Activated CD8-positive, alpha-beta T cell treated with anti-CD3 and anti-CD28 coated beads for 36 hours (primary cell): ENCODE results near the gene CCL24. TPM values are rescaled to one million over a fixed set of nuclear protein-coding genes. Genes with fewer than 3 reads are reported as not detected.
"Not testable (repeated sequence)": the region's sequence is repeated elsewhere in the genome, so short reads cannot be mapped to it uniquely, and the experiment has no call there.

Source experiments
- ATAC-seq: fragments of 200-7000 bp; cut with Tn5 transposase; one replicate; pipeline ENCODE4 v1.10.0; 2021; ENCODE audit warnings: mild to moderate bottlenecking, moderate library complexity
- CTCF ChIA-PET: fragments of 350-600 bp; sonication (Branson Sonifier 250); formaldehyde crosslinking; loops from one replicate; lab custom pipeline; 2021; ENCODE audit warnings: antibody characterized with exemption; lab: Charles Lee
- POLR2A ChIA-PET: fragments of 350-600 bp; sonication (Branson Sonifier 250); formaldehyde crosslinking; loops from one replicate; lab custom pipeline; 2021; ENCODE audit warnings: antibody characterized with exemption; lab: Charles Lee
- DNase-seq: peaks from one replicate; pipeline ENCODE4 v3.0.0-alpha.2; 2020
- H3K27ac Mint-ChIP-seq: one replicate; pipeline ENCODE4 v1.8.0; 2021; ENCODE audit warnings: mild to moderate bottlenecking, mixed read lengths
- H3K27me3 Mint-ChIP-seq: one replicate; pipeline ENCODE4 v1.8.0; 2021; ENCODE audit warnings: mixed read lengths
- H3K36me3 Mint-ChIP-seq: one replicate; pipeline ENCODE4 v1.8.0; 2021; ENCODE audit warnings: low read depth, mixed read lengths
- H3K4me1 Mint-ChIP-seq: one replicate; pipeline ENCODE4 v1.8.0; 2021; ENCODE audit warnings: low read depth, mixed read lengths
- H3K4me3 Mint-ChIP-seq: one replicate; pipeline ENCODE4 v1.8.0; 2021; ENCODE audit warnings: mild to moderate bottlenecking, moderate library complexity, mixed read lengths
- H3K9me3 Mint-ChIP-seq: one replicate; pipeline ENCODE4 v1.8.0; 2021; ENCODE audit warnings: mixed read lengths
- intact Hi-C: fragments of 100-400 bp; cut with micrococcal nuclease; formaldehyde crosslinking; loops from one replicate; pipeline ENCODE4 v1.10.0; 2022
- total RNA-seq, 2 experiments: library from RNA; stranded (reverse); gene quantifications; one replicate each; pipeline ENCODE4 v1.2.3, GENCODE V29; 2021
- TF ChIP-seq, protein P1 (sequence below): fragments of 200-600 bp; IDR thresholded peaks from one replicate; pipeline ENCODE4 v1.8.0; 2022; ENCODE audit warnings: antibody characterized with exemption, mild to moderate bottlenecking

CCL24 gene
- total RNA-seq, 2 experiments from 2014 or later, result not detected

- intact Hi-C loops, result no loop called here
- ChIA-PET CTCF (interaction anchor here (1.1 kb wide), 1 partner anchor 12 kb away, joined by 3 read pairs; no protein-coding TSS in a partner anchor), POLR2A (no interaction called here)
- DNase-seq (no peak), ATAC-seq (no peak)
- Mint-ChIP-seq H3K4me3 (no peak overlapping the region), H3K27ac (no peak overlapping the region), H3K4me1 (no peaks in the 10 kb centered on the region), H3K9me3 (no peaks in the 10 kb centered on the region), H3K36me3 (no peaks in the 10 kb centered on the region), H3K27me3 (peaks cover 6% of the 10 kb centered on the region)
- TF ChIP-seq, protein P1, sequence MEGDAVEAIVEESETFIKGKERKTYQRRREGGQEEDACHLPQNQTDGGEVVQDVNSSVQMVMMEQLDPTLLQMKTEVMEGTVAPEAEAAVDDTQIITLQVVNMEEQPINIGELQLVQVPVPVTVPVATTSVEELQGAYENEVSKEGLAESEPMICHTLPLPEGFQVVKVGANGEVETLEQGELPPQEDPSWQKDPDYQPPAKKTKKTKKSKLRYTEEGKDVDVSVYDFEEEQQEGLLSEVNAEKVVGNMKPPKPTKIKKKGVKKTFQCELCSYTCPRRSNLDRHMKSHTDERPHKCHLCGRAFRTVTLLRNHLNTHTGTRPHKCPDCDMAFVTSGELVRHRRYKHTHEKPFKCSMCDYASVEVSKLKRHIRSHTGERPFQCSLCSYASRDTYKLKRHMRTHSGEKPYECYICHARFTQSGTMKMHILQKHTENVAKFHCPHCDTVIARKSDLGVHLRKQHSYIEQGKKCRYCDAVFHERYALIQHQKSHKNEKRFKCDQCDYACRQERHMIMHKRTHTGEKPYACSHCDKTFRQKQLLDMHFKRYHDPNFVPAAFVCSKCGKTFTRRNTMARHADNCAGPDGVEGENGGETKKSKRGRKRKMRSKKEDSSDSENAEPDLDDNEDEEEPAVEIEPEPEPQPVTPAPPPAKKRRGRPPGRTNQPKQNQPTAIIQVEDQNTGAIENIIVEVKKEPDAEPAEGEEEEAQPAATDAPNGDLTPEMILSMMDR, result no peak
Measured at GRCh38 chr7:75796420-75796819, 17.2 kb downstream of the CCL24 start.

- Mint-ChIP-seq H3K27me3 (peaks cover 6% of the 10 kb centered on the region), H3K9me3 (no peaks in the 10 kb centered on the region), H3K4me1 (no peaks in the 10 kb centered on the region), H3K4me3 (no peak overlapping the region), H3K27ac (no peak overlapping the region), H3K36me3 (no peaks in the 10 kb centered on the region)
- POLR2A ChIA-PET, result no interaction called here
- ATAC-seq (no peak), DNase-seq (no peak)
- intact Hi-C loops, result no loop called here
- TF ChIP-seq, protein P1, result no peak
- CTCF ChIA-PET, result interaction anchor here (1.1 kb wide), 1 partner anchor 12 kb away, joined by 3 read pairs; no protein-coding TSS in a partner anchor
Measured at GRCh38 chr7:75795831-75796285, 17.7 kb downstream of the CCL24 start.

GRCh38 chr7:75793676-75794075, 19.9 kb downstream of the CCL24 start:
- no peak for DNase-seq
- Mint-ChIP-seq H3K27me3 (peaks cover 6% of the 10 kb centered on the region), H3K36me3 (no peaks in the 10 kb centered on the region), H3K4me3 (no peak overlapping the region), H3K27ac (no peak overlapping the region), H3K9me3 (no peaks in the 10 kb centered on the region), H3K4me1 (no peaks in the 10 kb centered on the region)
- ATAC-seq, result no peak
- intact Hi-C loops, result no loop called here
- CTCF ChIA-PET, result no interaction called here
- POLR2A ChIA-PET, result no interaction called here
- TF ChIP-seq, protein P1, result no peak

DNA sequence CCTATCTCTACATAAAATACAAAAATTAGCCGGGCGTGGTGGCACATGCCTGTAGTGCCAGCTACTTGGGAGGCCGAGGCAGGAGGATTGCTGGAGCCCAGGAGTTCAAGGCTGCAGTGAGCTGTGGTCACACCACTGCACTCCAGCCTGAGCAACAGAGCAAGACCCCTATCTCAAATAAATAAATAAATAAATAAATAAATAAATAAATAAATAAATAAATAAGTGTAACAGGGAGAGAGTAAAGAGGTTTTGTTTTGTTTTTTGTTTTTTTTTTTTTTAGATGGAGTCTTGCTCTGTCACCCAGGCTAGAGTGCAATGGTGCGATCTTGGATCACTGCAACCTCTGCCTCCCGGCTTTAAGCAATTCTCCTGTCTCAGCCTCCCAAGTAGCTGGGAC, 21.0 kb downstream of the CCL24 start:
- CTCF ChIA-PET, H3K9me3 Mint-ChIP-seq, H3K4me1 Mint-ChIP-seq, H3K36me3 Mint-ChIP-seq, ATAC-seq, H3K27ac Mint-ChIP-seq, DNase-seq, intact Hi-C loops, POLR2A ChIA-PET, H3K4me3 Mint-ChIP-seq, H3K27me3 Mint-ChIP-seq: not testable (repeated sequence)

- TF ChIP-seq, protein P1, result no peak
- no peak overlapping the region for H3K4me3 Mint-ChIP-seq
Measured at GRCh38 chr7:75789361-75789924, 24.2 kb downstream of the CCL24 start.

GRCh38 chr7:75788154-75788847, 25.3 kb downstream of the CCL24 start:
- H3K36me3 Mint-ChIP-seq, H3K27ac Mint-ChIP-seq, ATAC-seq, CTCF ChIA-PET, H3K4me3 Mint-ChIP-seq, intact Hi-C loops, H3K9me3 Mint-ChIP-seq, H3K27me3 Mint-ChIP-seq, DNase-seq, POLR2A ChIA-PET, H3K4me1 Mint-ChIP-seq: not testable (repeated sequence)

More at GRCh38 chr7:75789361-75789924, 24.2 kb downstream of the CCL24 start:
- no peak overlapping the region for H3K27ac Mint-ChIP-seq
- DNase-seq, result no peak
- intact Hi-C loops, result no loop called here
- no peaks in the 10 kb centered on the region for H3K36me3 Mint-ChIP-seq
- H3K9me3 Mint-ChIP-seq, result no peaks in the 10 kb centered on the region
- no peak for ATAC-seq
- H3K27me3 Mint-ChIP-seq, result no peaks in the 10 kb centered on the region
- POLR2A ChIA-PET, result no interaction called here
- H3K4me1 Mint-ChIP-seq, result no peaks in the 10 kb centered on the region
- CTCF ChIA-PET, result no interaction called here

GRCh38 chr7:75783058-75783457, 30.5 kb downstream of the CCL24 start:
- intact Hi-C loops, ATAC-seq, CTCF ChIA-PET, H3K4me3 Mint-ChIP-seq, H3K9me3 Mint-ChIP-seq, H3K27ac Mint-ChIP-seq, H3K36me3 Mint-ChIP-seq, DNase-seq: not testable (repeated sequence)
- POLR2A ChIA-PET, result interaction anchor here (0.6 kb wide), 1 partner anchor 14 kb away, joined by 3 read pairs; no protein-coding TSS in a partner anchor
- Mint-ChIP-seq H3K27me3 (peaks cover 29% of the 10 kb centered on the region), H3K4me1 (peaks cover 15% of the 10 kb centered on the region)

- H3K4me3 Mint-ChIP-seq, result not testable (repeated sequence)
- peaks cover 33% of the 10 kb centered on the region for H3K4me1 Mint-ChIP-seq
Measured at GRCh38 chr7:75780647-75781273, 32.8 kb downstream of the CCL24 start.

More at GRCh38 chr7:75780647-75781273, 32.8 kb downstream of the CCL24 start:
- POLR2A ChIA-PET, intact Hi-C loops, H3K27ac Mint-ChIP-seq, H3K36me3 Mint-ChIP-seq, H3K9me3 Mint-ChIP-seq, ATAC-seq, CTCF ChIA-PET, DNase-seq: not testable (repeated sequence)
- peaks cover 29% of the 10 kb centered on the region for H3K27me3 Mint-ChIP-seq
